Activated naive CD4-positive, alpha-beta T cell treated with anti-CD3 and anti-CD28 coated beads, Interleukin-2, amount 50 U/mL, for 72 hours (primary cell): ENCODE data around the gene NPAP1. TPM values are rescaled to one million over a fixed set of nuclear protein-coding genes. Genes with fewer than 3 reads are reported as not detected.

Source experiments
- ATAC-seq, 2 donors: fragments of 150-1000 bp; cut with Tn5 transposase; 2 replicates each; pipeline ENCODE4 v1.10.0; 2021; ENCODE audit warnings: mild to moderate bottlenecking in 2 of 2, moderate library complexity in 2 of 2
- DNase-seq, 2 donors: peaks; one replicate each; pipeline ENCODE4 v3.0.0; 2021 to 2022; ENCODE audit warnings: low spot score in 2 of 2
- H3K27ac Mint-ChIP-seq, 2 donors: one replicate each; pipeline ENCODE4 v1.8.0; 2022; ENCODE audit warnings: mild to moderate bottlenecking in 2 of 2, mixed read lengths in 2 of 2
- H3K36me3 Mint-ChIP-seq, 2 donors: one replicate each; pipeline ENCODE4 v1.8.0; 2022; ENCODE audit warnings: mixed read lengths in 2 of 2
- H3K9me3 Mint-ChIP-seq, 2 donors: one replicate each; pipeline ENCODE4 v1.8.0; 2022; ENCODE audit warnings: mixed read lengths in 2 of 2
- total RNA-seq, 2 donors: library from RNA; stranded (reverse); gene quantifications; one replicate each; pipeline ENCODE4 v1.2.3, GENCODE V29; 2022

Gene NPAP1
- total RNA-seq, 2 donors from 2014 or later = not detected

DNA sequence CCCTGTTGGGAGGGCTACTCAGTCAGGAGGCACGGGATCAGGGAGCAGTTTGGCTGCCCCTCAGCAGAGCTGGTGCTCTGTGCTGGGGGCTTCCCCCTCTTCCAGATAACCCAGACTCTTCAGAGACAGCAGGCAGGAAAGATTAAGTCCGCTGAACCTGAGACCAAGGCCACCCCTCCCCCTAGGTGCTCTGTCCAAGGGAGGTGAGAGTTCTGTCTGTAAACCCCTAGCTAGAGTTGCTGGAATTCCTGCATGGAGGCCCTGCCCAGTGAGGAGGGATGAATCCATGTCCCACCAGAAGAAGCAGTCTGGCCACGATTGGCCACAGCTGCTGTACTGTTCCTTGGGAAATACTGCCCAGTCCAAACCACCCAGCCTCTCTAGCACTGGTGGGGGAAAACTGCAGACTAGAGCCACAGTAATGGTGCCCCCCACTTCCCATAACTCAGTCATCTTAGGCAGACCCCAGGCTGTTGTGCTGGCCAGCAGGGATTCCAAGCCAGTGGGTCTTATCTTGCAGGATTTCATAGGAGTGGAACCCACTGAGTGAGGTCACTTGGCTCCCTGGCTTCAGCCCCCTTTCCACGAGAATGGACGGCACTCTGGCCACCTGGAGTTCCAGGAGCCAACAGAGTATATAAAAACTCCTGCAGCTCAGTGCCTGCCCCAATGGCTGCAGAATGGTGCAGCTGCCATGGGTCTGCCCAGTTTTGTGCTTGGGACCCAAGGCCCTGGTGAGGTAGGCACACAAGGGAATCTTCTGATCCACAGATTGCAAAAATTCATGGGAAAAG lies 42.9 kb downstream of the NPAP1 start:
- DNase-seq (no peak), ATAC-seq (no peak)
- Mint-ChIP-seq H3K9me3 (peaks cover 11 to 24% of the 10 kb centered on the region in 2 donors), H3K27ac (no peak overlapping the region), H3K36me3 (peaks cover 0 to 18% of the 10 kb centered on the region in 2 donors)

DNA sequence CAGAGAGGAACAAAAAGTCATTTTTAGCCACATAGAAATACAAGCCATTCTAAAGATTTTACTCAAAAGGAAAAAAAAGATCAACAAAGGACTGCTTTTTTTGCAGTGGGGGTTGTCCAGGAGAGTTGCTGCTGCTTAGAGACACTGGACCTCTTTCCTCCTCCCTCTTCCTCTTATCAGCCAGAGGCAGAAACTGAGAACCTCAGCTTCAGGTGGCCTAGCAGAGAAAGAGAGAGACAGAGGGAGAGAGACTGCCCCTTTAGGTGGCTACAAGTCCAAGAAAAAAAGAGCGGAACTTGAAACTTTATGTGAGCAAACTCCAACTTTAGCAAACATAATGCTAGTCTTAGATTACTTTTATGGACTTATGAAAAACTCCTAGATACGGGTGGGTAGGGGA lies 54.2 kb downstream of the NPAP1 start:
- H3K27ac Mint-ChIP-seq = no peak overlapping the region
- H3K9me3 Mint-ChIP-seq = peaks cover 19 to 23% of the 10 kb centered on the region in 2 donors
- DNase-seq = no peak
- H3K36me3 Mint-ChIP-seq = peaks cover 8% of the 10 kb centered on the region in 2 donors
- no peak for ATAC-seq
